ENCODE measurements around the gene BIN2.
"Not testable (repeated sequence)": the region's sequence is repeated elsewhere in the genome, so short reads cannot be mapped to it uniquely, and the experiment has no call there.

BIN2 gene

DNA sequence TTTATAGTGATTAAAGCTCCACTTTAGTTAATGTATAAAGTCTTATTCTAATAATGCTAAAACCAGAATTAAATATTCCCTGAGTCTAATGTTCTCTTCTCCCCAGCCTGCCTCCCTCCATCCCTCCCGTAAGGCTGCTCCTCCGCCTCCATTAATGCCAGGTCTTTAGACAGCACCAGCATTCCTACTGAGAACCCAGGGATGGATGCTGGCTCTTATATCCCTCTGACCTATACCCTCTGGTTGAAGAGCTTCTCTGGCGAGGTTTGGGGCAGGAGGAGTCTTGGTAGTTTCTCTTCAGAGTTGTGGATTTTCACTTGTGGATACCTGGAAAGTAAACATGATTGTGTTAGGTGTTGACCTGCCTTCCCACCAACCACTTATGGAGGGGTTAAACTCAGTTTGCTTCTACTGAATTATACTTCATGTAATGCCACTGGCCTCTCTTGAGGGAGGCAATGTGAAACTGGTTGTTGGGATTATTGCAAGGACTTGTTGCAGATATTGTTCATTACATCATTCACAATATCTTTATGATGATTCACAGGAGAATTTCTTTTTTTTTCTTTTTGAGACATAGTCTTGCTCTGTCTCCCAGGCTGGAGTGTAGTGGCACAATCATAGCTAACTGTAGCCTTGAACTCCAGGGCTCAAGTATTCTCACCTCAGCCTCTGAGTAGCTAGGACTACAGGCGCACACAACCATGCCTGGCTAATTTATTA is 42.6 kb downstream of the BIN2 start:
- no peak for TF ChIP-seq CTCF (IDR thresholded peaks at IDR 0.05; ENCODE audit: extremely low read depth, insufficient read depth, missing control alignments)
- in situ Hi-C loops (cut with MboI; ENCODE audit: low pct_unique_long_range_greater_than_20kb, low sequenced_read_pairs, unreplicated experiment) = no loop called here
- no peak for DNase-seq (ENCODE audit: low spot score)

GRCh38 chr12:51275088-51275487 is 48.9 kb downstream of the BIN2 start:
- no peak for TF ChIP-seq CTCF (IDR thresholded peaks at IDR 0.05; ENCODE audit: extremely low read depth, insufficient read depth, missing control alignments)
- in situ Hi-C loops (cut with MboI; ENCODE audit: low pct_unique_long_range_greater_than_20kb, low sequenced_read_pairs, unreplicated experiment) = no loop called here
- DNase-seq (ENCODE audit: low spot score) = no peak

DNA sequence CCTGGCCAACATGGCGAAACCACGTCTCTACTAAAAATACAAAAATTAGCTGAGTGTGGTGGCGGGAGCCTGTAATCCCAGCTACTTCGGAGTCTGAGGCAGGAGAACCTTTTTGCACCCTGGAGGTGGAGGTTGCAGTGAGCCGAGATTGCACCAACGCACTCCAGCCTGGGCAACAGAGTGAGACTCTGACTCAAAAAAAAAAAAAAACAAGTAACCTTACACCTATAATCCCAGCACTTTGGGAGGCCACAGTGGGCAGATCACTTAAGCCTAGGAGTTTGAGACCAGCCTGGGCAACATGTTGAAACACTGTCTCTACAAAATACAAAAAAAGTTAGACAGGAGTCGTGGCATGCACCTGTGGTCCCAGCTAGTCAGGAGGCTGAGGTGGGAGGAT is 51.2 kb downstream of the BIN2 start:
- DNase-seq (ENCODE audit: low spot score); in situ Hi-C loops (cut with MboI; ENCODE audit: low pct_unique_long_range_greater_than_20kb, low sequenced_read_pairs, unreplicated experiment): not testable (repeated sequence)

DNA sequence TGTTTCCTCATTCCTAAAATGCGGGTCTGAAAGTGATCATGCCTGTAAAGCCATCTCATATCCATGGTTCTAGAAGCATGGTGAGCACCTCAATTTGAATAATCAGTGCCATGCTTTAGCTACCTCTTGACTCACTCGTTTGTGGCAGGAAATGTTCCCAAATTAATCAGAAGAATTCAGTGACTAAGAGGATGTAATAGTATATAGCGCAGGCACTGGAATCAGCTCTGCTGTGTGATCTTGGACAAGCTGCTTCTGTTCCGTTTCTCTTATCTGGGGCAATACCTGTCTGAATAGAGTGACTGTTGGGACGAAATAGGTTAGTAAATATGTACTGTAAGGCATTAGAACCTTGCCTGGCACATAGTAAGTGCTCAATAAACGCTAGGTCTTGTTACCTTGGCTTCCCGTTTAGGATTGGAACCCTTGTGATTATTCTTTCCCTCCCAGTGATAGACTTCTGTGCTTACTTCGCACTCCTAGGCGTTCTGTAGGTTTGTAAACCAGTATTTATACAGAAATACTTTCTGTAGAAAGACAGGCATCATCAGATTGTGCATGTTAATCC is 52.9 kb downstream of the BIN2 start:
- DNase-seq (ENCODE audit: low spot score) = no peak
- no peak for TF ChIP-seq CTCF (IDR thresholded peaks at IDR 0.05; ENCODE audit: extremely low read depth, insufficient read depth, missing control alignments)
- in situ Hi-C loops (cut with MboI; ENCODE audit: low pct_unique_long_range_greater_than_20kb, low sequenced_read_pairs, unreplicated experiment) = no loop called here

GRCh38 chr12:51270067-51270950 is 53.7 kb downstream of the BIN2 start, which contains the start of gene SMAGP:
Gene SMAGP (minus strand): TSS chr12:51270415. CDS start chr12:51269278, 1,137 bp downstream.
- in situ Hi-C loops (cut with MboI; ENCODE audit: low pct_unique_long_range_greater_than_20kb, low sequenced_read_pairs, unreplicated experiment) = no loop called here
- peak; percentile 32 for TF ChIP-seq CTCF (IDR thresholded peaks at IDR 0.05; ENCODE audit: extremely low read depth, insufficient read depth, missing control alignments)
- peak; percentile 83 for DNase-seq (ENCODE audit: low spot score)

GRCh38 chr12:51269174-51270066 is 54.6 kb downstream of the BIN2 start:
- peak; percentile 60 for DNase-seq (ENCODE audit: low spot score)
- peak; percentile 55 for TF ChIP-seq CTCF (IDR thresholded peaks at IDR 0.05; ENCODE audit: extremely low read depth, insufficient read depth, missing control alignments)
- in situ Hi-C loops (cut with MboI; ENCODE audit: low pct_unique_long_range_greater_than_20kb, low sequenced_read_pairs, unreplicated experiment) = no loop called here
